ENCODE results near the gene IMPA2. TPM values are rescaled to one million over a fixed set of nuclear protein-coding genes. Genes with fewer than 3 reads are reported as not detected.
A peak's percentile ranks its signal among the peaks of the same experiment; 100 is the strongest.

IMPA2 gene
- total and polyA plus RNA-seq, 4 donors: 43.4 to 65.4 (median 61.5) TPM

DNA sequence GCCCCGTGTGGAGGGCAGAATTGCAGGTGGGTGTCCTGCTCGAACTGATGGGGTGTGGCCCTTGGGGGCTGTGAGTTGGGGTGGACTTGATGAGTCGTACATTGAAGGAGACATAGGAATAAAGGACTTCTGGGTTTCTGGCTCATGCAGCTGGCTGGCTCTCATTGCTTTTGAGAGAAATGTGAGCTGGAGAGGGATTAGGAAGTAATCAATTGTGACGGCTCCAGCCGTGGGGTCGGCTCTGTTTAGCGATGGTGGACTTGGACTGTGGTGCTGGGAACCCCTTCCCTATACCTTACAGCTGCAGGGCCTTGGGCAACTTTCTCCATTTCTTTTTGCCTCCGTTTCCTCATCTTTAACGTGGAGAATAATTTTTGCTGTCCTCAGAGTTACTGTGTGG, 9.2 kb downstream of the IMPA2 start:
- WGBS, 2 donors: 61 to 77% methylated on average over 9 of the region's 9 CpGs
- peaks cover 0 to 40% (median 16%) of the 10 kb centered on the region in 5 donors for H3K4me1 ChIP-seq (ENCODE audit: control insufficient read depth in 5 of 5, insufficient read depth in 5 of 5, low read length in 5 of 5)
- H3K27me3 ChIP-seq (ENCODE audit: control insufficient read depth in 3 of 3, insufficient read depth in 3 of 3, low read length in 2 of 3): no peaks in the 10 kb centered on the region
- no peaks in the 10 kb centered on the region for H3K9me3 ChIP-seq (ENCODE audit: control insufficient read depth in 4 of 4, insufficient read depth in 3 of 4, low read length in 3 of 4)
- DNase-seq: peak in 1 of 3 donors; percentile 38
- TF ChIP-seq, protein P1, sequence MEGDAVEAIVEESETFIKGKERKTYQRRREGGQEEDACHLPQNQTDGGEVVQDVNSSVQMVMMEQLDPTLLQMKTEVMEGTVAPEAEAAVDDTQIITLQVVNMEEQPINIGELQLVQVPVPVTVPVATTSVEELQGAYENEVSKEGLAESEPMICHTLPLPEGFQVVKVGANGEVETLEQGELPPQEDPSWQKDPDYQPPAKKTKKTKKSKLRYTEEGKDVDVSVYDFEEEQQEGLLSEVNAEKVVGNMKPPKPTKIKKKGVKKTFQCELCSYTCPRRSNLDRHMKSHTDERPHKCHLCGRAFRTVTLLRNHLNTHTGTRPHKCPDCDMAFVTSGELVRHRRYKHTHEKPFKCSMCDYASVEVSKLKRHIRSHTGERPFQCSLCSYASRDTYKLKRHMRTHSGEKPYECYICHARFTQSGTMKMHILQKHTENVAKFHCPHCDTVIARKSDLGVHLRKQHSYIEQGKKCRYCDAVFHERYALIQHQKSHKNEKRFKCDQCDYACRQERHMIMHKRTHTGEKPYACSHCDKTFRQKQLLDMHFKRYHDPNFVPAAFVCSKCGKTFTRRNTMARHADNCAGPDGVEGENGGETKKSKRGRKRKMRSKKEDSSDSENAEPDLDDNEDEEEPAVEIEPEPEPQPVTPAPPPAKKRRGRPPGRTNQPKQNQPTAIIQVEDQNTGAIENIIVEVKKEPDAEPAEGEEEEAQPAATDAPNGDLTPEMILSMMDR (IDR thresholded peaks at IDR 0.05; ENCODE audit: control extremely low read depth, extremely low read depth): no peak
- H3K9ac ChIP-seq (ENCODE audit: insufficient read depth in 1 of 2, low read length in 2 of 2): no peak overlapping the region
- H3K4me3 ChIP-seq: no peak overlapping the region
- no peaks in the 10 kb centered on the region for H3K36me3 ChIP-seq (ENCODE audit: control insufficient read depth in 4 of 4, insufficient read depth in 4 of 4, low read length in 4 of 4)
- no peak overlapping the region for H3K27ac ChIP-seq (ENCODE audit: low read depth in 1 of 2, low read length in 1 of 2)
- ATAC-seq (ENCODE audit: insufficient read depth, low FRiP score): no peak

DNA sequence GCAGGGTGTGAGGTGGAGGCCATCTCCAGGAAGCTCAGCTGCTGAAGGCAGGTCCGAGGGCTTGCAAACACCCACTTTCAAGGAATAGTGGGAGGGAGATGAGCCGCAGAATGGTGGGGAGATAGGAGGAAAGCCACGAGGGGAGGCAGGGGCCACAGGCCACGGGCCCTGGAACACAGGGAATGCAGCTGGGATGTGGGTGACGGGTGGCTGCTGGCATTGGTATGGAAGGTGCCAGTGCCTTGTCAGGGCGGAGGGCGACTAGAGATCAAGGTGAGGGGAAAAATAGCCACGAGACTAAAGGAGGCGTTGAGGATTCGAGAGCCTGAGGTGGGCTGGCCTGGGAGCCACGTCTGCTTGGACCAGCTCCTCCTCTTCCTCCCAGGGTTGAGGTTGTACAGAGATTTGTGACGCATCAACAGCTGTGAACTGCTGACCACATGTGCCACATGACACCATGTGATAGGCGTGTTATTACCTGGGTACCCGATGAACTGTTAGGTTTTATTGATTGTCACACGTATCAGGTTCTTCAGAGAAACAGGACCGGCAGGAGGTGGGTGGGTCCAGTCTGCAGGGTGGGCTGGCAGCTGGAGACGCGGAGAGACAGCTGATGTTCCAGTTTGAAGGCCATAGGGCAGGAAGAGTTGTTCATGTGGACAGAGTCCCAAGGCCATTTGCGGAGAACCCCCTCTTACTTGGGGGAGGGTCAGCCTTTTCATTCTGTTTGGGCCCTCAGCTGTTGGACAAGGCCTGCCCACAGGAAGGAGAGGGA, 9.9 kb downstream of the IMPA2 start:
- no peak overlapping the region for H3K9ac ChIP-seq (ENCODE audit: insufficient read depth in 1 of 2, low read length in 2 of 2)
- ATAC-seq (ENCODE audit: insufficient read depth, low FRiP score) (no peak), DNase-seq (no peak)
- no peaks in the 10 kb centered on the region for H3K27me3 ChIP-seq (ENCODE audit: control insufficient read depth in 3 of 3, insufficient read depth in 3 of 3, low read length in 2 of 3)
- 89 to 91% methylated on average over 19 of the region's 19 CpGs for WGBS, 2 donors
- no peak overlapping the region for H3K27ac ChIP-seq (ENCODE audit: low read depth in 1 of 2, low read length in 1 of 2)
- TF ChIP-seq, protein P1 (IDR thresholded peaks at IDR 0.05; ENCODE audit: control extremely low read depth, extremely low read depth): no peak
- H3K4me3 ChIP-seq: no peak overlapping the region
- H3K4me1 ChIP-seq (ENCODE audit: control insufficient read depth in 5 of 5, insufficient read depth in 5 of 5, low read length in 5 of 5): peaks cover 0 to 41% (median 21%) of the 10 kb centered on the region in 5 donors
- H3K9me3 ChIP-seq (ENCODE audit: control insufficient read depth in 4 of 4, insufficient read depth in 3 of 4, low read length in 3 of 4): no peaks in the 10 kb centered on the region
- no peaks in the 10 kb centered on the region for H3K36me3 ChIP-seq (ENCODE audit: control insufficient read depth in 4 of 4, insufficient read depth in 4 of 4, low read length in 4 of 4)

DNA sequence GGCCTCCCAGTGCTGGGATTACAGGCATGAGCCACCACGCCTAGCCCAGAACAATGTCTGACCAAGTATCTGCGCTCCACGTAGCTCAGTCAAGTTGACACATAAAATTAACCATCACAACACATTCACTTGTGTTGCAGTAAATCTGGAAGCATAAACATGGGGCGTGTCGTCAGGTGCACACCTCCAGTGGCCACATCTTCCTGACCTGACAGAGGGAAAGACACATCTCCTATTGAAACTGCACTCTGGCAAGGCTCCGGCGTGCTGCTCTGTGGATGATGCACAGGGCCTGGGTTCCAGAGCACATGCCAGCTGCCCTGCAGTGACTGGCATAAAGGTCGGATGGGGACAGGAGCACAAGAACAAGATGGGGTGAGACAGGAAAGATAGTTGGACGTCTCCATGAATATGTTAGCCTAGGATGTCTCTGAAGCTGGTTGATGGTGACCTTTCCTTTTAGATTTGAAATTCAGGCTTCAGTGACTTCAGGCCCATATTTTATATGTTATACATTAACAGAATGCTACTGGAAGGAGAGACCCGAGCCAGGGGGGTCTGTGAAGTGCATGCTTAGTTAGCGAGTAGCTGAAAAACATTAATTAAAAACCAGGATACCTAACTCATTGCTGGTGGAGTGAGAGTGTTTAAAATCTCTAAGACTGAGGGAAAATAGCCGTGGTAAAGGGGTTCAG, 10.9 kb downstream of the IMPA2 start:
- ATAC-seq (ENCODE audit: insufficient read depth, low FRiP score) (no peak), DNase-seq (no peak)
- 81 to 87% methylated on average over 12 of the region's 12 CpGs for WGBS, 2 donors
- Histone ChIP-seq H3K27ac (ENCODE audit: low read depth in 1 of 2, low read length in 1 of 2) (no peak overlapping the region), H3K27me3 (ENCODE audit: control insufficient read depth in 3 of 3, insufficient read depth in 3 of 3, low read length in 2 of 3) (no peaks in the 10 kb centered on the region), H3K36me3 (ENCODE audit: control insufficient read depth in 4 of 4, insufficient read depth in 4 of 4, low read length in 4 of 4) (no peaks in the 10 kb centered on the region), H3K9me3 (ENCODE audit: control insufficient read depth in 4 of 4, insufficient read depth in 3 of 4, low read length in 3 of 4) (no peaks in the 10 kb centered on the region), H3K4me3 (no peak overlapping the region), H3K9ac (ENCODE audit: insufficient read depth in 1 of 2, low read length in 2 of 2) (no peak overlapping the region), H3K4me1 (ENCODE audit: control insufficient read depth in 5 of 5, insufficient read depth in 5 of 5, low read length in 5 of 5) (peaks cover 0 to 41% (median 21%) of the 10 kb centered on the region in 5 donors)
- TF ChIP-seq, protein P1 (IDR thresholded peaks at IDR 0.05; ENCODE audit: control extremely low read depth, extremely low read depth): no peak
